Measurements from ENCODE around the gene NLK. TPM values are rescaled to one million over a fixed set of nuclear protein-coding genes. Genes with fewer than 3 reads are reported as not detected.

The NLK gene
- total and polyA plus RNA-seq, 2 of the 13 experiments (the other 11 are each of a cell fraction or from before 2014, with no cell fraction given): 13.4 to 14.6 TPM

- BruUV-seq (replicated peaks): no TSS peak
- 97% methylated on average over 1 of the region's 1 CpG for WGBS (ENCODE audit: low lambda C conversion rate)
- DNase-seq (ENCODE audit: low spot score) (no peak), FAIRE-seq (no peak), ATAC-seq (no peak)
- no peaks in the 10 kb centered on the region for H3K79me2 ChIP-seq (ENCODE audit: insufficient read depth, low read length)
- CTCF ChIA-PET (ENCODE audit: low intra/inter-chr PET ratio, low total read pairs): no interaction called here
- H3K9me3 ChIP-seq (ENCODE audit: low read length): no peaks in the 10 kb centered on the region
- H3K27me3 ChIP-seq (ENCODE audit: control insufficient read depth in 1 of 2, insufficient read depth in 2 of 2, low read length in 2 of 2): no peaks in the 10 kb centered on the region
- no peak overlapping the region for H3K4me3 ChIP-seq (replicated peaks in 1 of 3; ENCODE audit: insufficient read depth in 1 of 3, low read depth in 2 of 3, low read length in 3 of 3)
- POLR2A ChIA-PET: no interaction called here
- H4K20me1 ChIP-seq (ENCODE audit: insufficient read depth, low read length): no peaks in the 10 kb centered on the region
- no peak overlapping the region for H2AFZ ChIP-seq (ENCODE audit: low read length)
- in situ Hi-C loops (cut with HindIII; ENCODE audit: extremely low pct_ligation_motif_present, low pct_unique_long_range_greater_than_20kb) (no loop called here), intact Hi-C loops (cut with micrococcal nuclease; ENCODE audit: unreplicated experiment) (no loop called here)
- no peak overlapping the region for H3K9ac ChIP-seq (ENCODE audit: insufficient read depth, low read depth, low read length)
- H3K27ac ChIP-seq (ENCODE audit: extremely low read length, insufficient read depth, low read length): no peak overlapping the region
- no peak overlapping the region for H3K4me2 ChIP-seq (ENCODE audit: low read depth, low read length)
- H3K36me3 ChIP-seq (replicated peaks in 1 of 2; ENCODE audit: control insufficient read depth in 1 of 2, insufficient read depth in 2 of 2, low read length in 2 of 2): no peaks in the 10 kb centered on the region; a peak in 1 of 5 replicates
- H3K4me1 ChIP-seq (ENCODE audit: insufficient read depth, low read length): no peaks in the 10 kb centered on the region
- TF ChIP-seq PAXIP1 (CRISPR knock-in tag; conservative IDR thresholded peaks at IDR 0.05) (no peak), SMAD3 (CRISPR knock-in tag; IDR thresholded peaks at IDR 0.05) (no peak), NFIC (IDR thresholded peaks at IDR 0.05; ENCODE audit: low read length) (no peak), ZNF34 (CRISPR knock-in tag; IDR thresholded peaks at IDR 0.05; ENCODE audit: borderline replicate concordance) (no peak), FUBP1 (CRISPR knock-in tag; IDR thresholded peaks at IDR 0.05; ENCODE audit: borderline replicate concordance) (no peak), ZNF788 (CRISPR knock-in tag; IDR thresholded peaks at IDR 0.05; ENCODE audit: borderline replicate concordance) (no peak)
These were observed 75.9 kb downstream of the NLK start for GRCh38 chr17:28118362-28118761.
